Ectodermal cell (in vitro differentiated cells): ENCODE results near the gene VSIG8. TPM values are rescaled to one million over a fixed set of nuclear protein-coding genes. Genes with fewer than 3 reads are reported as not detected.
"Not testable (repeated sequence)": the region's sequence is repeated elsewhere in the genome, so short reads cannot be mapped to it uniquely, and the experiment has no call there.

Experiments used
- H3K27ac ChIP-seq: 2 replicates; pipeline ENCODE4 v1.7.0; 2013; ENCODE audit warnings: mild to moderate bottlenecking, low read depth, low read length; ENCODE audit not compliant: insufficient read depth, poor library complexity, severe bottlenecking
- H3K27me3 ChIP-seq: 2 replicates; pipeline ENCODE4 v1.7.0; 2013; ENCODE audit warnings: mild to moderate bottlenecking, low read length; ENCODE audit not compliant: insufficient read depth, control insufficient read depth, poor library complexity, severe bottlenecking
- H3K36me3 ChIP-seq: one replicate; pipeline ENCODE4 v1.7.0; 2013; ENCODE audit warnings: low read length; ENCODE audit not compliant: control insufficient read depth, insufficient read depth
- H3K4me1 ChIP-seq: one replicate; pipeline ENCODE4 v1.7.0; 2013; ENCODE audit warnings: low read length; ENCODE audit not compliant: control insufficient read depth, insufficient read depth
- H3K4me3 ChIP-seq: 2 replicates; pipeline ENCODE4 v1.7.0; 2013; ENCODE audit warnings: low read depth, low read length, control low read depth; ENCODE audit not compliant: insufficient read depth
- H3K9me3 ChIP-seq: 2 replicates; pipeline ENCODE4 v1.7.0; 2013; ENCODE audit warnings: mild to moderate bottlenecking, low read length, moderate library complexity; ENCODE audit not compliant: control insufficient read depth
- WGBS, 2 experiments: methylation state at CpG; one replicate each; pipeline ENCODE4 v1.1.7; 2013; ENCODE audit warnings: missing lambda C conversion rate in 2 of 2; 5-methylcytosine and 5-hydroxymethylcytosine counted together
- polyA plus RNA-seq, 4 experiments: library from polyadenylated mRNA; stranded (reverse); fragments of 50-300 nt; gene quantifications; one replicate each; pipeline ENCODE4 v1.2.3, GENCODE V29; 2013

VSIG8 gene
- polyA plus RNA-seq (2013, experiment 1 of 4) = not detected
- polyA plus RNA-seq (2013, experiment 2 of 4) = 0.11 TPM
- polyA plus RNA-seq (2013, experiment 3 of 4) = not detected
- polyA plus RNA-seq (2013, experiment 4 of 4) = not detected

DNA sequence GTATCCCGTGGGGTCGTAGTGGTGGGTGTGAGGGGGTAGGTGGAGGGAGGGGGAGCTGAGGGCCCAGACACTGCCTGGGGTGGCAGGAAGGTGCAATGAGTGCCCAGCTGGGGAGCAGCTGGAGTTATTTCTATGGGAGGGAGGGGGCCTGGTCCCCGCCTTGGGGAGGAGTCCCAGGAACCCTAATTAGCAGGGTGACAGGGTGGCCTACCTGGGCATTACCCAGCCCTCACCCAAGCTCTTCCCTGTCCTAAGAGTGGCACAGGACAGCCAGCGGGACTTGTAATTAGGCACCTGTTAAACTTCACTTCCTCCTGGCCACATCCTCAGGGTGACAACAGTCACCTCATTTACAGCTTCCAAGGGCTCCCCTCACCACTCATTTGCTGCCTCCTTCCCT lies at the start of gene VSIG8:
Gene VSIG8 (minus strand): TSS at position 101 of the 400 bp plus-strand sequence. CDS start 136 bp downstream, outside the sequence.
- peaks cover 7% of the 10 kb centered on the region for H3K27me3 ChIP-seq
- WGBS, 2 experiments = 89 to 91% methylated on average over 4 of the region's 4 CpGs

DNA sequence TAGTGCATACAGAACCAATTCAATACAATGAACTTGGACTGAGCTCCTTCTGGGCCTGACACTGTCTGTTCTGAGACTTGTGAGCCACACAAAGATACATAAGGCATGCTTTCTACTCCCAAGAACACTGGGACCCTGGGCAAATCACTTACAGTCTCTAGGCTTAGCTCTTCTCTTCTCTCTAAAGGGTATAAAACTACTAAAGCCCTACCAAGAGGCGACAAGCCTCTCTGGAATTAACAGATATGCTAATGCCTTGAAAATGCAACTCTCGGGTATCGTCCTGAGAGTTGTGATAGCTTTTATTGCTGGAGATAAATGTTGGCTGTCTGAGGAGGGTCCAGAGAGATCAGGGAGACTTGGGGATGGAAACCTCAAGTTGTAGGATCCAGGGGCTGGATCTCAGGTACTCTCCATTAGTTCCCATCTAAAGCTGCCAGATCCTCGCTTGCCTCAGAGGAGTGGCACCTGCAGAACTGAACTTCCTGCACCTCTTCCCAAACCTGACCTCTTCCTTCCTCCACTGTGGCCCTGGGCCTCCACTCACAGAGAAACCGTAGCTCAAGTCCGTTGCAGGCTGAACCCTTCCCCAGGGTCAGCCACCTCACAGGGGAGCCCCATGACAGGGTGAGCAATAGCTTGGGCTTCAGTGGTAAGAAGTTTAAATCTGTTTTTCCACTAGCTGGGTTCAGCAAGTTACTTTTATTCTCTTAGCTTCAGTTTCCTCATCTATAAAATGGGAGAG lies 49.0 kb upstream of the VSIG8 start:
- H3K27me3 ChIP-seq = no peaks in the 10 kb centered on the region
- WGBS, 2 experiments = 81% methylated on average over 6 of the region's 6 CpGs
- no peaks in the 10 kb centered on the region for H3K36me3 ChIP-seq
- H3K4me1 ChIP-seq = peaks cover 8% of the 10 kb centered on the region
- H3K27ac ChIP-seq = no peak overlapping the region
- no peaks in the 10 kb centered on the region for H3K9me3 ChIP-seq
- no peak overlapping the region for H3K4me3 ChIP-seq

More for the DNA sequence above, at the start of gene VSIG8:
- H3K27ac ChIP-seq = no peak within 1 kb of the TSS
- no peak within 1 kb of the TSS for H3K4me3 ChIP-seq
- peaks cover 5% of the 10 kb centered on the region for H3K4me1 ChIP-seq
- H3K9me3 ChIP-seq = no peaks in the 10 kb centered on the region
- H3K36me3 ChIP-seq = no peaks in the 10 kb centered on the region

- WGBS, 2 experiments = 83 to 87% methylated on average over 9 of the region's 9 CpGs
- H3K36me3 ChIP-seq = no peaks in the 10 kb centered on the region
These were observed 45.8 kb upstream of the VSIG8 start for GRCh38 chr1:159908031-159908940.

DNA sequence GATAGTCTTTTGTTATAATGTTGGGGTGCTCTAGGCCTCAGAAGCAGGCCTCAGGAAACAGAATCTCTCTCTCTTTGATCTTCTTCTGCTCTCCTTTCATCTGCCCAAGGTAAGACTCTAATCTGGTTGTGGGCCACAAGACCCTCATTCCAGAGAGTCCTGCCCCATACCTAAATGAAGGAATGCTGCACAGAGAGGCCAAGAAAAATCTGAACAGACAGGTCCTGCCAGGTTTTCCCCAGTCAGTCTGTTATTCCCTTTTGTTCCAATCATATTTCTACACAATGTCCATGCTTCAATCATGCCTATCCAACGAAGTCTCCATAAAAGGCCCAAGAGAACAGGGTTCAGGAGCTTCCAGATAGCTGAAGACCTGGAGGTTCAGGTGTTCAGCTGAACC lies 44.5 kb upstream of the VSIG8 start:
- Histone ChIP-seq H3K9me3 (no peaks in the 10 kb centered on the region), H3K4me1 (no peaks in the 10 kb centered on the region), H3K36me3 (no peaks in the 10 kb centered on the region), H3K4me3 (no peak overlapping the region), H3K27ac (no peak overlapping the region), H3K27me3 (no peaks in the 10 kb centered on the region)
- WGBS, 2 experiments = 76 to 93% methylated on average over 1 of the region's 1 CpG

More at GRCh38 chr1:159908031-159908940, 45.8 kb upstream of the VSIG8 start:
- H3K9me3 ChIP-seq = no peaks in the 10 kb centered on the region
- H3K27ac ChIP-seq = no peak overlapping the region
- no peaks in the 10 kb centered on the region for H3K27me3 ChIP-seq
- H3K4me3 ChIP-seq = no peak overlapping the region
- H3K4me1 ChIP-seq = no peaks in the 10 kb centered on the region

GRCh38 chr1:159904036-159904435 lies 41.6 kb upstream of the VSIG8 start:
- not testable (repeated sequence) for H3K27ac ChIP-seq, H3K36me3 ChIP-seq, H3K9me3 ChIP-seq, H3K4me3 ChIP-seq, H3K4me1 ChIP-seq
- H3K27me3 ChIP-seq = peaks cover 10% of the 10 kb centered on the region
- WGBS, 2 experiments = 72 to 76% methylated on average over 3 of the region's 3 CpGs

DNA sequence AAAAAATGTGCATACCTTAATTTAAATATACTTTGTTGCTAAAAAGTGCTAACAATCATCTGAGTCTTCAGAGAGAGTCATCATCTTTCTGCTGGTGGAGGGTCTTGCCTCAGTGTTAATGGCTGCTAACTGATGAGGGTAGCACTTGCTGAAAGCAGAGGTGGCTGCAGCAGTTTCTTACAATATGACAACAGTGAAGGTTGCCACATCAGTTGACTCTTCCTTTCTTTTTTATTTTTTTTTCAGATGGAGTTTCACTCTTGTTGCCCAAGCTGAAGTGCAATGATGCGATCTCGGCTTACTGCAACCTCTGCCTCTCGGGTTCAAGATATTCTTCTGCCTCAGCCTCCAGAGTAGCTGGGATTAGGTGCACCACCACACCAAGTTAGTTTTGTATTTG lies 40.1 kb upstream of the VSIG8 start:
- H3K27me3 ChIP-seq = peaks cover 10% of the 10 kb centered on the region
- H3K4me3 ChIP-seq = no peak overlapping the region
- H3K4me1 ChIP-seq = peaks cover 3% of the 10 kb centered on the region
- WGBS, 2 experiments = 85 to 95% methylated on average over 3 of the region's 3 CpGs
- no peaks in the 10 kb centered on the region for H3K9me3 ChIP-seq
- no peak overlapping the region for H3K27ac ChIP-seq
- no peaks in the 10 kb centered on the region for H3K36me3 ChIP-seq

DNA sequence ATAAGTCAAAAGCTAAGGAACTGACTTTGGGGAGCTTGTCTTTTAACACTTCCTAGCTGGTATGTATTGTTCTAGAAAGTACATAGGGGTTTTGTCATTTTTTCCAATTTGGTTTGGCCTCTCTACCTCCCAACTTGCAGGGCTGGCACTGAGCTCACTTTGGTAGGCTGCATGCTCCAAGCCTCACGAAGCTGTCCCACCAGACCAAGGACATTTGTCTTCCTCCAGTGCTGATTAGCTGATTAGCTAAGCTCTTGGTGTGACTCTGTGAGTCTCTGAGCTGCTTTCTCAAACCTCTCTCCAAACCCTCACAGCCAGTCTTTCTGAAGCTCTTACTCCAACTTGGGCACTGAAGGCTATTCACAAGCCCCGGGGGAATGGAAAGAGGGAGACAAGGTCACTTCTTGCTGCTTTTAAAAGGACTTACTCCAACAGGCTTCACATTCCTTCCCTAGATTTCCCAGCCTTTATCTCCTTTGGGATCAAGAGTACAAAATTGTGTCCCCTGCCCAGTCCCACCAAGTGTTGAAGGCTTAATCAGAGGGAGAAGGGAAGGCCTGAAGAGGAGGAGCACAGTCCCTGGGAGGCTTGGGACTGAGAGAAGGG lies 38.4 kb upstream of the VSIG8 start:
- no peak overlapping the region for H3K27ac ChIP-seq
- 82 to 97% methylated on average over 2 of the region's 2 CpGs for WGBS, 2 experiments
- no peaks in the 10 kb centered on the region for H3K9me3 ChIP-seq
- peaks cover 10% of the 10 kb centered on the region for H3K27me3 ChIP-seq
- H3K36me3 ChIP-seq = no peaks in the 10 kb centered on the region
- no peak overlapping the region for H3K4me3 ChIP-seq
- H3K4me1 ChIP-seq = peaks cover 3% of the 10 kb centered on the region

DNA sequence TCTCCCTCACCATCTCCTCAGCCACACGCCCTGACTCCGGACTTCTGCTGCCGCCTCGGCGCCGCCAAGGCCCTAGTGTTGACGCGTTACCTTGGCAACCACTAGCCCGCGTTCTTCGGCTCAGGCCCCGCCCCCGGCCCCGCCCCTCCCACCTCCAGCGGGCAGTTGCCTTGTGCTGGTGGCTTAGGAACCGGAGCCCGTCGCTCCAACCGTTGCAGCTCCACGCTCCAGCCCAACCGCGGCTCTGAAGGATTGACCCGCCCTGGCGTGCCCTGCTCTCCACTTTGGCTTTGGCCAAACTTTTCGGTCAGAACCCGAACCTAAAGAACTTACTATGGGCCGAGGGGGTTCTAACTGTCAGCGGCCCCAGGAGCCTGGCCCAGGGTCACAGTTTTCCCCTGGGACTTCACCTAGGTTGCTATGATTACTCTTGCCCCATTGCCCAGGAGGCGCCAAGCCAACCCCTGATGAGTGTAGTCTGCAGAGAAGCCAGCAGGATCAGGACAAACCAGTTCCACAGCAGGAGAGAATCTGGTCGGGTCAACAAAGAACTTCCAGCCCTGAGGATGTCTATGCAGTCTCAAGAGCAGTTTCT lies 37.7 kb upstream of the VSIG8 start, which contains the start of gene CFAP45:
Gene CFAP45 (minus strand): TSS at position 80 of the 595 bp plus-strand sequence. CDS start 67 bp downstream, at position 13.
- H3K27me3 ChIP-seq = peaks cover 10% of the 10 kb centered on the region
- H3K4me1 ChIP-seq = peaks cover 3% of the 10 kb centered on the region
- 7% methylated on average over 30 of the region's 30 CpGs for WGBS, 2 experiments
- H3K9me3 ChIP-seq = no peaks in the 10 kb centered on the region
- no peaks in the 10 kb centered on the region for H3K36me3 ChIP-seq
- peak within 1 kb of the TSS; percentile 9 for H3K4me3 ChIP-seq
- H3K27ac ChIP-seq = peak within 1 kb of the TSS; percentile 60

DNA sequence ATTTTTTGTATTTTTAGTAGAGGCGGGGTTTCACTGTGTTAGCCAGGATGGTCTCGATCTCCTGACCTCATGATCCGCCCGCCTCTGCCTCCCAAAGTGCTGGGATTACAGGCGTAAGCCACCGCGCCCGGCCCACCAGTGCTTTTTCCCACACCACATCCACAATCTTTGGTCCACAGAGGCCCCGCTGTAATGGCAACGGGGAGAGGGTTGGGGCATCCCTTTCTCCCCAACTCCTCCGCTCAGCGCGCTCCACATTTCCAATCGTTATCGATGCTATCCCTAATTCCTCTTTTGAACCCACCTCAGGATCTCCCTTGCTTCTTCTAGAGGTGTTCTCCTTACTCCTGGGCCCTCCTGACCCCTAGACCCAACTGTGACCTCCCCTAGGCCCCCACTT lies 37.2 kb upstream of the VSIG8 start:
- not testable (repeated sequence) for H3K4me1 ChIP-seq, H3K36me3 ChIP-seq, H3K4me3 ChIP-seq, H3K9me3 ChIP-seq
- Histone ChIP-seq H3K27ac (peak overlapping the region; percentile 60), H3K27me3 (peaks cover 10% of the 10 kb centered on the region)
- WGBS, 2 experiments = 90 to 93% methylated on average over 14 of the region's 15 CpGs
